GM21619 (cell line): Measurements from ENCODE around the gene C20orf204.

Experiments
- ATAC-seq: cut with Tn5 transposase; IDR thresholded peaks from one replicate; pipeline ENCODE4 v1.9.1; 2021; ENCODE audit not compliant: unreplicated experiment

C20orf204 gene

GRCh38 chr20:64041040-64041780 lies 5.2 kb downstream of the C20orf204 start:
- no peak for ATAC-seq

GRCh38 chr20:64041781-64042053 lies 5.7 kb downstream of the C20orf204 start:
- no peak for ATAC-seq

GRCh38 chr20:64042054-64042781 lies 6.2 kb downstream of the C20orf204 start:
- no peak for ATAC-seq

GRCh38 chr20:64043768-64044167 lies 7.8 kb downstream of the C20orf204 start:
- no peak for ATAC-seq

- ATAC-seq = no peak
Measured at GRCh38 chr20:64044484-64045247, 8.7 kb downstream of the C20orf204 start.

- ATAC-seq = no peak
Measured at GRCh38 chr20:64045346-64046011, 9.5 kb downstream of the C20orf204 start.

- no peak for ATAC-seq
Measured at GRCh38 chr20:64047046-64047389, 11.0 kb downstream of the C20orf204 start.

GRCh38 chr20:64047968-64048401 lies 12.0 kb downstream of the C20orf204 start:
- ATAC-seq = no peak

- ATAC-seq = no peak
Measured at GRCh38 chr20:64048402-64049044, 12.5 kb downstream of the C20orf204 start.

GRCh38 chr20:64049060-64049877 lies 13.3 kb downstream of the C20orf204 start, which contains the start of gene SOX18:
TSS of gene SOX18 (minus strand) at chr20:64049639. CDS start at chr20:64049516, 123 bp downstream.
- no peak for ATAC-seq

GRCh38 chr20:64049878-64050260 lies 13.9 kb downstream of the C20orf204 start:
- ATAC-seq = no peak

- no peak for ATAC-seq
Measured at GRCh38 chr20:64050261-64051032, 14.5 kb downstream of the C20orf204 start.

- no peak for ATAC-seq
Measured at GRCh38 chr20:64051033-64051452, 15.1 kb downstream of the C20orf204 start.

GRCh38 chr20:64051561-64052325 lies 15.8 kb downstream of the C20orf204 start:
- no peak for ATAC-seq

GRCh38 chr20:64052326-64052722 lies 16.3 kb downstream of the C20orf204 start:
- ATAC-seq = no peak

GRCh38 chr20:64052987-64053840 lies 17.2 kb downstream of the C20orf204 start:
- no peak for ATAC-seq

- no peak for ATAC-seq
Measured at GRCh38 chr20:64053841-64054661, 18.1 kb downstream of the C20orf204 start.
